DOHH2 (cell line): ENCODE data around the gene DAZAP1.

Experiments used
- CTCF ChIP-seq: fragments of 200-600 bp; sonication (generic); IDR thresholded peaks from one replicate; pipeline ENCODE4 v1.5.1; 2014; ENCODE audit warnings: antibody characterized with exemption, mild to moderate bottlenecking, low read depth, low read length; ENCODE audit not compliant: poor library complexity, severe bottlenecking
- EZH2phosphoT487 ChIP-seq: fragments of 200-600 bp; sonication (generic); IDR thresholded peaks from 2 replicates; pipeline ENCODE4 v1.6.1; 2017; ENCODE audit warnings: borderline replicate concordance, mild to moderate bottlenecking, antibody characterized with exemption, low read length, moderate library complexity, mixed read lengths

- TF ChIP-seq CTCF (no peak), EZH2phosphoT487 (no peak)
Observed at GRCh38 chr19:1383312-1384084, 23.9 kb upstream of the DAZAP1 start, which contains the start of gene NDUFS7.
